Measurements from ENCODE around the gene HOXC11. TPM values are rescaled to one million over a fixed set of nuclear protein-coding genes. Genes with fewer than 3 reads are reported as not detected.

Gene HOXC11
- total RNA-seq, 4 donors from 2014 or later, result not detected

DNA sequence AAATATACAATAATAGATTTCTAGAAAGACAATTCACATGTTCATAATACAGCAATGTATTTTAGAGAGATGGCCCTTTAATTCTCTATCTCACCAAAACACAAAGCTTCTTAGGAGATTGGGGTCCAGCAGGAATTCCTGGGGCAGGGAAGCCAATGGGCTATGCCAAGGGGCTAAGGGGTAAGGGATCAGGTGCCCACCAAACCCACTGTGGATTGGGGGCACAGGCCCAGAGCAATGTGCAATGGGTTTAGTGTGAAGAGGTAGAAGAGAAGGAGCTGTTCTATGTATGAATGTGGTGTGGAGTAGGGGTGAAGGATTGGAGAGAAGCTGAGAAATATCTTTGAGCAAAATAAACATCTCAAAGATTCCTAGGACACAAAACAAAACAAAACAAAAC, 31.7 kb upstream of the HOXC11 start:
- Histone ChIP-seq H3K27ac (no peak overlapping the region), H3K27me3 (peaks cover 100% of the 10 kb centered on the region), H3K4me3 (no peak overlapping the region), H3K4me1 (peaks cover 0 to 7% (median 2%) of the 10 kb centered on the region in 4 donors), H3K36me3 (no peaks in the 10 kb centered on the region), H3K9me3 (no peaks in the 10 kb centered on the region)
- no peak for DNase-seq
- TF ChIP-seq, protein P1, sequence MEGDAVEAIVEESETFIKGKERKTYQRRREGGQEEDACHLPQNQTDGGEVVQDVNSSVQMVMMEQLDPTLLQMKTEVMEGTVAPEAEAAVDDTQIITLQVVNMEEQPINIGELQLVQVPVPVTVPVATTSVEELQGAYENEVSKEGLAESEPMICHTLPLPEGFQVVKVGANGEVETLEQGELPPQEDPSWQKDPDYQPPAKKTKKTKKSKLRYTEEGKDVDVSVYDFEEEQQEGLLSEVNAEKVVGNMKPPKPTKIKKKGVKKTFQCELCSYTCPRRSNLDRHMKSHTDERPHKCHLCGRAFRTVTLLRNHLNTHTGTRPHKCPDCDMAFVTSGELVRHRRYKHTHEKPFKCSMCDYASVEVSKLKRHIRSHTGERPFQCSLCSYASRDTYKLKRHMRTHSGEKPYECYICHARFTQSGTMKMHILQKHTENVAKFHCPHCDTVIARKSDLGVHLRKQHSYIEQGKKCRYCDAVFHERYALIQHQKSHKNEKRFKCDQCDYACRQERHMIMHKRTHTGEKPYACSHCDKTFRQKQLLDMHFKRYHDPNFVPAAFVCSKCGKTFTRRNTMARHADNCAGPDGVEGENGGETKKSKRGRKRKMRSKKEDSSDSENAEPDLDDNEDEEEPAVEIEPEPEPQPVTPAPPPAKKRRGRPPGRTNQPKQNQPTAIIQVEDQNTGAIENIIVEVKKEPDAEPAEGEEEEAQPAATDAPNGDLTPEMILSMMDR (IDR thresholded peaks at IDR 0.05), result no peak
- TF ChIP-seq POLR2AphosphoS5 (IDR thresholded peaks at IDR 0.05), result no peak
- in situ Hi-C loops (cut with MboI; ENCODE audit: low pct_ligation_motif_present in 1 of 4, low pct_unique_long_range_greater_than_20kb in 1 of 4, low sequenced_read_pairs in 3 of 4) (no loop called here), intact Hi-C loops (cut with DNase I; ENCODE audit: low total_unique reads) (no loop called here)

DNA sequence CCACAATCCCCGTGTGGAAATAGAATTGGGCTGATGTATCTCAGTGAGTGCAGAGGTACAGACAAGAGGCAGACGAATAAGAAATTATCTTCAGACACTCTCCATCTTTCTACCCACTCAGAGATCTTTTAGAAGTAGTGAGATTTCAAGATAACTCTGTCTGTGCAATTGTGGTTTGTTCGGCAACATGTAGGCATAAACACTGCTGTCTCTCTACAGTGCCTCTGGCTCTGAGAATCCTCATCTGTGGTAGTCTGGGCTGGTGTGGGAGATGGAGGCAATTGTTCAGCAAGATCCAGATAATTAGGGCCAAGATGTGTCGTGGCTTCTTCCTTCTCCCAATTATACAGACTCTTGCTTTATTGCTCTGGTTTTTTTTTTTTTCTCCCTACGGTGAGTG, 31.2 kb upstream of the HOXC11 start:
- TF ChIP-seq POLR2AphosphoS5 (IDR thresholded peaks at IDR 0.05), result no peak
- TF ChIP-seq POLR2A (IDR thresholded peaks at IDR 0.05), result no peak
- TF ChIP-seq EP300 (IDR thresholded peaks at IDR 0.05; ENCODE audit: low read depth), result no peak
- TF ChIP-seq, protein P1 (IDR thresholded peaks at IDR 0.05), result no peak
- no peak for DNase-seq
- Histone ChIP-seq H3K36me3 (no peaks in the 10 kb centered on the region), H3K27me3 (peaks cover 100% of the 10 kb centered on the region), H3K27ac (no peak overlapping the region), H3K9me3 (no peaks in the 10 kb centered on the region), H3K4me3 (no peak overlapping the region), H3K4me1 (peaks cover 0 to 7% (median 2%) of the 10 kb centered on the region in 4 donors)
- WGBS, 2 donors (ENCODE audit: low coverage in 1 of 2), result 17 to 18% methylated on average over 3 to 5 of the region's 5 CpGs
- in situ Hi-C loops (cut with MboI; ENCODE audit: low pct_ligation_motif_present in 1 of 4, low pct_unique_long_range_greater_than_20kb in 1 of 4, low sequenced_read_pairs in 3 of 4) (no loop called here), intact Hi-C loops (cut with DNase I; ENCODE audit: low total_unique reads) (no loop called here)

DNA sequence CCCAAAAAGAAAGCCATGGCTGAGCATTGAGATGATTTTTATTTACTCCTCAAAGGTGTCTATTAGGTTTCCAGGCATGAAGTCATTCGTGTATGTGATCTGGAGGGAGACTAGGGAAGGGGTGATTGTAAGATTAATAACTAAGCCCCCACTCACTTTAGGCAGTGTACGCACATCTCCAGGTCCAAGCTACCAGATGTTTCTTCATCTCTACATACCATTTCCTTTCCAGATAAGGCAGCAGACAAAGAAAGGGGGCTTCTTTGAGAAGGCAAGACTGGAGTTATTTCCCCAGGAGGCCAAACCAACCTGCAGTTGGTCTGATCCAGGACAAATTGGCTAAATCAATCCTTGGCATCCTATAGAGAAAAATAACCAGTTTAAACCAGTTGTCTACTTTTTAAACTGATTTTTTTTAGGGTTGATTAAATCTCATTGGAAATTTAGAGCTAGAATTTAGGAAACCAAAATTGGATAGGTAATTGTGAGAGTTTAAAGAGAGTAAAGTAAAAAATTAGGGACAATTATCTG, 30.4 kb upstream of the HOXC11 start:
- TF ChIP-seq POLR2A (IDR thresholded peaks at IDR 0.05), result no peak
- TF ChIP-seq, protein P1 (IDR thresholded peaks at IDR 0.05), result no peak
- TF ChIP-seq POLR2AphosphoS5 (IDR thresholded peaks at IDR 0.05), result no peak
- TF ChIP-seq EP300 (IDR thresholded peaks at IDR 0.05; ENCODE audit: low read depth), result no peak
- Histone ChIP-seq H3K27me3 (peaks cover 100% of the 10 kb centered on the region), H3K27ac (no peak overlapping the region), H3K4me1 (peaks cover 0 to 7% (median 2%) of the 10 kb centered on the region in 4 donors), H3K9me3 (no peaks in the 10 kb centered on the region), H3K36me3 (no peaks in the 10 kb centered on the region), H3K4me3 (no peak overlapping the region)
- DNase-seq, result no peak
- intact Hi-C loops (cut with DNase I; ENCODE audit: low total_unique reads) (no loop called here), in situ Hi-C loops (cut with MboI; ENCODE audit: low pct_ligation_motif_present in 1 of 4, low pct_unique_long_range_greater_than_20kb in 1 of 4, low sequenced_read_pairs in 3 of 4) (no loop called here)
- WGBS, 2 donors (ENCODE audit: low coverage in 1 of 2), result 11 to 14% methylated on average over 2 of the region's 2 CpGs

DNA sequence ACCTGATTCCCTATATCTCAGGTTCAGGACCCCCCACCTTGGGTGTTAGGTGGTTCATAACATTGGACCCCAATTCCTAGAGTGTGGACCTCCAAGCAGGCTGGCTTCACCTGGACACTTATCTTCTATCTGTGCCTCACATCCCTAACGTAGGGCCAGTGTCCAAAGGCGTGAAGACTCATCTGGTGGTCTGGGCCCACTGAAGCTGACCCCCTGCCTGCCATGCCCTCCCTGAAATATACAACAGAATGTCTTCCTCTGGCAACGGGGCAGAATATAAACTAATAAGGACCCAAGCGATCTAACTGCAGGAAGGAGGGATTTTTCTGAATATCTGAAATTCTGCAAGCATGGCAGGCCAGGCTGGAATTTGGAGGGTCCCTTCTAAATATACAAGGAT, 28.7 kb upstream of the HOXC11 start:
- no peaks in the 10 kb centered on the region for H3K9me3 ChIP-seq
- H3K4me1 ChIP-seq, result no peaks in the 10 kb centered on the region
- H3K27me3 ChIP-seq, result peaks cover 100% of the 10 kb centered on the region
- no peaks in the 10 kb centered on the region for H3K36me3 ChIP-seq
- no peak overlapping the region for H3K4me3 ChIP-seq
- intact Hi-C loops (cut with DNase I; ENCODE audit: low total_unique reads), result no loop called here
- in situ Hi-C loops (cut with MboI; ENCODE audit: low pct_ligation_motif_present in 1 of 4, low pct_unique_long_range_greater_than_20kb in 1 of 4, low sequenced_read_pairs in 3 of 4), result no loop called here
- H3K27ac ChIP-seq, result no peak overlapping the region
- DNase-seq, result no peak
- WGBS, 2 donors (ENCODE audit: low coverage in 1 of 2), result 20 to 28% methylated on average over 1 to 4 of the region's 4 CpGs
- TF ChIP-seq, protein P1 (IDR thresholded peaks at IDR 0.05), result no peak
- TF ChIP-seq EP300 (IDR thresholded peaks at IDR 0.05; ENCODE audit: low read depth), result no peak
- no peak for TF ChIP-seq POLR2A (IDR thresholded peaks at IDR 0.05)
- TF ChIP-seq POLR2AphosphoS5 (IDR thresholded peaks at IDR 0.05), result no peak

Data from transverse colon (tissue), 4 donors.